Osteocyte (in vitro differentiated cells): ENCODE measurements around the gene CPA4. TPM values are rescaled to one million over a fixed set of nuclear protein-coding genes. Genes with fewer than 3 reads are reported as not detected.

Experiments
- DNase-seq: peaks from one replicate; pipeline ENCODE4 v3.0.0; 2021; ENCODE audit warnings: mixed read lengths; ENCODE audit not compliant: unreplicated experiment; ENCODE audit errors: extremely low spot score
- H3K27ac Mint-ChIP-seq: one replicate; pipeline ENCODE4 v1.8.0; 2021; ENCODE audit warnings: mild to moderate bottlenecking, mixed read lengths; ENCODE audit not compliant: unreplicated experiment
- H3K27me3 Mint-ChIP-seq: one replicate; pipeline ENCODE4 v1.8.0; 2021; ENCODE audit warnings: mixed read lengths; ENCODE audit not compliant: unreplicated experiment
- H3K36me3 Mint-ChIP-seq: one replicate; pipeline ENCODE4 v1.8.0; 2021; ENCODE audit warnings: mixed read lengths; ENCODE audit not compliant: unreplicated experiment
- H3K4me1 Mint-ChIP-seq: one replicate; pipeline ENCODE4 v1.8.0; 2021; ENCODE audit warnings: mixed read lengths; ENCODE audit not compliant: unreplicated experiment
- H3K4me3 Mint-ChIP-seq: one replicate; pipeline ENCODE4 v1.8.0; 2021; ENCODE audit warnings: mild to moderate bottlenecking, moderate library complexity, mixed read lengths; ENCODE audit not compliant: unreplicated experiment
- H3K9me3 Mint-ChIP-seq: one replicate; pipeline ENCODE4 v1.8.0; 2021; ENCODE audit warnings: mixed read lengths; ENCODE audit not compliant: unreplicated experiment
- CTCF ChIP-seq: fragments of 200-600 bp; sonication (generic); IDR thresholded peaks from 2 replicates; pipeline ENCODE4 v1.5.0; 2021; ENCODE audit warnings: antibody characterized with exemption, mild to moderate bottlenecking, moderate library complexity
- total RNA-seq: library from RNA; stranded (reverse); gene quantifications from 2 replicates; pipeline ENCODE4 v1.2.1, GENCODE V29; 2021

Gene CPA4
- total RNA-seq, 1 donor from 2014 or later = 23.6 TPM

DNA sequence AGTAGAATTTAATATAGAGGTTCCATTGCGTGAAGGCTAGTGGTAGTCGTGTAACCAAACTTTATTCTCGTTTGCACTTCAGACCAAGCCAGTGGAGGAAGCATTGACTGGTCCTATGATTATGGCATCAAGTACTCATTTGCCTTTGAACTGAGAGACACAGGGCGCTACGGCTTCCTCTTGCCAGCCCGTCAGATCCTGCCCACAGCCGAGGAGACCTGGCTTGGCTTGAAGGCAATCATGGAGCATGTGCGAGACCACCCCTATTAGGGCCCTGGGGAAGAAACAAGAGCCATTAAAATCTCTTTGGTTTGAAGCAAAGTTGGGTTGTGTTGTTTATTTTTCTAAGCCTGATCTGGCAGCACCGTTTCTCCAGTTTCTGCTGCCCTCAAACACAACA is 3.5 kb upstream of the CPA4 start:
- no peak for TF ChIP-seq CTCF
- H3K36me3 Mint-ChIP-seq = no peaks in the 10 kb centered on the region
- H3K27ac Mint-ChIP-seq = no peak overlapping the region
- H3K27me3 Mint-ChIP-seq = no peaks in the 10 kb centered on the region
- DNase-seq = no peak
- peaks cover 44% of the 10 kb centered on the region for H3K4me1 Mint-ChIP-seq
- H3K4me3 Mint-ChIP-seq = no peak overlapping the region
- peaks cover 6% of the 10 kb centered on the region for H3K9me3 Mint-ChIP-seq

- DNase-seq = no peak
- no peak for TF ChIP-seq CTCF
- Mint-ChIP-seq H3K36me3 (peaks cover 4% of the 10 kb centered on the region), H3K4me3 (no peak overlapping the region), H3K27me3 (no peaks in the 10 kb centered on the region), H3K4me1 (peaks cover 51% of the 10 kb centered on the region), H3K27ac (no peak overlapping the region), H3K9me3 (peaks cover 6% of the 10 kb centered on the region)
Measured at GRCh38 chr7:130290745-130291144, 2.2 kb upstream of the CPA4 start.

- Mint-ChIP-seq H3K9me3 (peaks cover 6% of the 10 kb centered on the region), H3K27ac (peak overlapping the region; percentile 68), H3K4me1 (peaks cover 62% of the 10 kb centered on the region), H3K36me3 (peaks cover 4% of the 10 kb centered on the region), H3K27me3 (no peaks in the 10 kb centered on the region), H3K4me3 (peak overlapping the region; percentile 3)
- DNase-seq = no peak
- no peak for TF ChIP-seq CTCF
Measured at GRCh38 chr7:130293521-130293920, 560 bp downstream of the CPA4 start.

- Mint-ChIP-seq H3K9me3 (peaks cover 6% of the 10 kb centered on the region), H3K4me1 (peaks cover 66% of the 10 kb centered on the region), H3K36me3 (peaks cover 4% of the 10 kb centered on the region), H3K27me3 (no peaks in the 10 kb centered on the region), H3K27ac (no peak overlapping the region), H3K4me3 (no peak overlapping the region)
- DNase-seq = no peak
- TF ChIP-seq CTCF = no peak
Measured at GRCh38 chr7:130294314-130294713, 1.4 kb downstream of the CPA4 start.

GRCh38 chr7:130296221-130296951 is 3.4 kb downstream of the CPA4 start:
- no peak for TF ChIP-seq CTCF
- H3K27ac Mint-ChIP-seq = no peak overlapping the region

More at GRCh38 chr7:130296221-130296951, 3.4 kb downstream of the CPA4 start:
- Mint-ChIP-seq H3K4me3 (no peak overlapping the region), H3K9me3 (peaks cover 4% of the 10 kb centered on the region), H3K36me3 (peaks cover 7% of the 10 kb centered on the region), H3K27me3 (no peaks in the 10 kb centered on the region), H3K4me1 (peaks cover 55% of the 10 kb centered on the region)
- DNase-seq = no peak
